GM19397 (cell line): ENCODE data around the gene PTK7.

Source experiments
- ATAC-seq: cut with Tn5 transposase; IDR thresholded peaks from one replicate; pipeline ENCODE4 v1.9.1; 2021; ENCODE audit warnings: mild to moderate bottlenecking, moderate library complexity; ENCODE audit not compliant: unreplicated experiment

Gene PTK7

DNA sequence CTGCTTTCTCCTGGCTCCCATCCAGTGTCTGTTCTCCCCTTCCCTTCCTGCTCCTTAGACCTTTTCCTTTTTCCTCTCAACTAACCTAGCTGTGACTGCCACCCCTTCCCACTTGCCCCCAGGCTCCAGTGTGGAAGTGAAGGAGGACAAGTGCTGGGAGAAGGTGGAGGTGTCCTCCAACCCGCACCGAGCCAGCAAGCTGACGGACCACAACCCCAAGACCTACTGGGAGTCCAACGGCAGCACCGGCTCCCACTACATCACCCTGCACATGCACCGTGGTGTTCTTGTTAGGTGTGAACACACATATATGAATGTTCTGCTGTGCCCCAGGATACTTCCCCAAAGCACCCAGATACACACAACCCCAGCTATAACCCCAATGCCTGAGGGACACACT is 124.4 kb downstream of the PTK7 start:
- ATAC-seq: no peak

DNA sequence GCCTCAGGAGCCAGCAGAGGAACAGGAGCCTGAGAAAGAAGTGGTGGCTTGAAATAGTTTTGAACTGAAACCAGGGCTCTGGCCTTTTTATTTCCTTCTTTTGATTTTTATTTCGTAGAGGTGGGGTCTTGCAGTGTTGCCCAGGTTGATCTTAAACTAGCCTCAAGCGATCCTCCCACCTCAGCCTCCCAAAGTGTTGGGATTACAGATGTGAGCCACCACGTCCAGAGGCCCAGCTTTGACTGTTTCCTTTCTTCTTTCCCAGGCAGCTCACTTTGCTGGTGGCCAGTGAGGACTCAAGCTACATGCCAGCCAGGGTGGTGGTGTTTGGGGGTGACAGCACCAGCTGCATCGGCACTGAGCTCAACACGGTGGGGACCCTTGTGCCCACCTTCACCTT is 126.3 kb downstream of the PTK7 start:
- no peak for ATAC-seq

DNA sequence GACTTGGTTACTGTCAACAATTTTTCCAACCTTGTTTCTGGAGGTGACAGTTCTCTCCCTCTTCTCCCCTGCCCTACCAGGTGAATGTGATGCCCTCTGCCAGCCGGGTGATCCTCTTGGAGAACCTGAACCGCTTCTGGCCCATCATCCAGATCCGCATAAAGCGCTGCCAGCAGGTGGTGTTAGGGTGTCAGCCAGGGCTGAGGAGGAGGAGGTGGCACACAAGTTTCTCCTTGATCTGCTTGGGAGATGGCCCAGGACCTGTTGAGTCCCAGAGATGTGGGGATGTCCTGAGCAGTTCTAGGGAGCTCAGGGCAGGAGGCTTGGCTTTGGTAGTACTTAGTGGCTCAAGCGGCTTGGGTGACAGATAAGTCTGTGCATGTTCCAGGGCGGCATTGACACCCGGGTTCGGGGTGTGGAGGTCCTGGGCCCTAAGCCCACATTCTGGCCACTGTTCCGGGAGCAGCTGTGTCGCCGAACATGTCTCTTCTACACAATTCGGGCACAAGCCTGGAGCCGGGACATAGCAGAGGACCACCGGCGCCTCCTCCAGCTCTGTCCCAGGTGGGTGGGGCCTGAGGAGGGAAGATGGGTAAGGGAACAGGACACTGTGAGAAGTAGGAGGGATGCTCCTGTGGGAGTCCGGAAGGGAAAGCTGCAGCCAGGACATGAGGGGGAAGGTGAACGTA is 127.1 kb downstream of the PTK7 start:
- no peak for ATAC-seq

DNA sequence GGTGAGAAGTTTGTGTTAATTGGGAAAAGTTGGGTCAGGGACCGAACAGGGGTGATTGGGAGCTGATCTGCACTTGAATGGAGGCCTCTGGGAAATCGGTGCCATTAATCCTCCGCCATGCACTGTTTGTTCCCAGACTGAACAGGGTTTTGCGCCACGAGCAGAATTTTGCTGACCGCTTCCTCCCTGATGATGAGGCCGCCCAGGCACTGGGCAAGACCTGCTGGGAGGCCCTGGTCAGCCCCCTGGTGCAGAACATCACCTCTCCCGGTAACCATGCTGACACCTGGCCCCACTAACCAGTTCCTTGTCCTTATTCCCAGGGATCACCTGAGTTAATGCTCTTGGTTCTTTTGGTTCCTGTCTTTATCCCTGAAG is 127.6 kb downstream of the PTK7 start:
- no peak for ATAC-seq

DNA sequence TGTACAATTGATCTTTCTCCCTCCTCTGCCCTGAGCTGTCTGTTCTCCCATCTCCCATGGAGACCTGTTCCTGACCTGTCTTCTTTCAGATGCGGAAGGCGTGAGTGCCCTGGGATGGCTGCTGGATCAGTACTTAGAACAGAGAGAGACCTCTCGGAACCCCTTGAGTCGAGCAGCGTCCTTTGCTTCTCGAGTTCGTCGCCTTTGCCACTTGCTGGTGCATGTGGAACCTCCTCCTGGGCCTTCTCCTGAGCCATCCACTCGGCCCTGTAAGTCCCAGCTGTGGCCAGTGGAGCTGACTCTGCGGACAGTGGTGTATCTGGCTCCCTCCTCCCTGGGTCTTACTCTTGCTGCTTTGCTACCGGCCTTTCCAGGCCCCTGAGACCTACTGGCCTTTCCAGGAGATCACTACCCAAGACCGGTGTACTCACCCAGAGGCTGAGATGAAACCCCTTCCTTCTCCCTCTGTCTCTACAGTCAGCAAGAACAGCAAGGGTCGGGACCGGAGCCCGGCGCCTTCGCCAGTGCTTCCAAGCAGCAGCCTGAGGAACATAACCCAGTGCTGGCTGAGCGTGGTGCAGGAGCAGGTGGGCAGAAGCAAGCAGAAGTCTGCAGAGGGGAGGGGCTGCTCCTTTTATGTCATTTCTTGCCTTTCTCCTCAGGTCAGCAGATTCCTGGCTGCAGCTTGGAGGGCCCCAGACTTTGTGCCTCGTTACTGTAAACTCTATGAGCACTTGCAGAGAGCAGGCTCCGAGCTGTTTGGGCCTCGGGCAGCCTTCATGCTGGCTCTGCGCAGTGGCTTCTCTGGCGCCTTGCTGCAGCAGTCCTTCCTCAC is 128.4 kb downstream of the PTK7 start:
- no peak for ATAC-seq

DNA sequence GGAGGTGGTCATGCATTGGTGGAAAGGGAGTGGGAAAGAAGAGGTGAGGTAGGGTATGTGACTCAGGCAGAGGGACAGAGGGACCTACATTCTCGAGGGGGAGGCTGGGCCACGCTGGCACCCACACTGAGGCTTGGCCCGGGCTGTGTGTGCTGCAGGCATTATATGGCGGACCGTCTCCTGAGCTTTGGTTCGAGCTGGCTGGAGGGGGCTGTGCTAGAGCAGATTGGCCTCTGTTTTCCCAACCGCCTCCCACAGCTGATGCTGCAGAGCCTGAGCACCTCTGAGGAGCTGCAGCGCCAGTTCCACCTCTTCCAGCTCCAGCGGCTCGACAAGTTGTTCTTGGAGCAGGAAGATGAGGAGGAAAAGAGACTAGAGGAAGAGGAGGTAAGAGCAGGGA is 129.7 kb downstream of the PTK7 start:
- ATAC-seq: no peak

DNA sequence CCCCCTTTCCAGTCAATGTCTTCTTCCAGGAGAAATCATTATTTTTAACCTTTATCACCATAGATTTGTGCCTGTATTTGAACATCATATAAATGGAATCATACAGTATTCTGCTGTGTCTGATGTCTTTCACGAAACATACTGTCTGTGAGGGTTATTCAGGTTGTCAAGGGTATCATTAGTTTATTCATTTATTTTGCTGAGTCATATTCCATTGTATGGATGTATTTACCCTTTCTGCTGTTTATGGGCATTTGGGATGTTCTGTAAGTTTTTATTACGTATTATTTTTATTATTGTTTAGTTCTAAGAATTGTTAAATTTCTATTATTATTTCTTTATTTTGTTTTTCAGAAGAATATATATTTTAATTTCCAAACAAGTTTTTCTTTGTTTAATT is 131.2 kb downstream of the PTK7 start:
- ATAC-seq: no peak
